Effector memory CD4-positive, alpha-beta T cell (primary cell): ENCODE measurements around the gene IFNL3.
"Not testable (repeated sequence)": the region's sequence is repeated elsewhere in the genome, so short reads cannot be mapped to it uniquely, and the experiment has no call there.

ENCODE experiments used
- DNase-seq, 3 donors: peaks; one replicate each; pipeline ENCODE4 v3.0.0-alpha.2; 2020
- H3K27ac ChIP-seq: 2 replicates; pipeline ENCODE4 v1.7.0; 2013; ENCODE audit warnings: mild to moderate bottlenecking, low read length, moderate library complexity; ENCODE audit not compliant: insufficient read depth, poor library complexity, severe bottlenecking
- H3K27me3 ChIP-seq: replicated peaks from 2 replicates; pipeline ENCODE4 v1.7.0; 2013; ENCODE audit warnings: mild to moderate bottlenecking, low read length; ENCODE audit not compliant: insufficient read depth, control insufficient read depth, poor library complexity, severe bottlenecking
- H3K36me3 ChIP-seq: 2 replicates; pipeline ENCODE4 v1.7.0; 2013; ENCODE audit warnings: mild to moderate bottlenecking, low read length, moderate library complexity; ENCODE audit not compliant: control insufficient read depth, insufficient read depth
- H3K4me1 ChIP-seq: 2 replicates; pipeline ENCODE4 v1.7.0; 2013; ENCODE audit warnings: low read length, mild to moderate bottlenecking; ENCODE audit not compliant: control insufficient read depth, insufficient read depth, poor library complexity, severe bottlenecking
- H3K4me3 ChIP-seq: 2 replicates; pipeline ENCODE4 v1.7.0; 2013; ENCODE audit warnings: low read length, low read depth, mild to moderate bottlenecking; ENCODE audit not compliant: insufficient read depth, poor library complexity, severe bottlenecking
- H3K9me3 ChIP-seq: 2 replicates; pipeline ENCODE4 v1.7.0; 2013; ENCODE audit warnings: mild to moderate bottlenecking, low read length, moderate library complexity; ENCODE audit not compliant: control insufficient read depth
- total RNA-seq, 3 donors: gene quantifications; one replicate each; lab custom pipeline; 2026; lab: John Stamatoyannopoulos, UW

Gene IFNL3
- total RNA-seq = 0 reads per million in 3 donors

GRCh38 chr19:39244410-39245100, at the start of gene IFNL3:
Gene IFNL3, minus strand, starts transcription at chr19:39245006. Its CDS starts 39 bp downstream, at chr19:39244967.
- DNase-seq, H3K27me3 ChIP-seq, H3K27ac ChIP-seq, H3K9me3 ChIP-seq, H3K36me3 ChIP-seq, H3K4me1 ChIP-seq, H3K4me3 ChIP-seq: not testable (repeated sequence)

DNA sequence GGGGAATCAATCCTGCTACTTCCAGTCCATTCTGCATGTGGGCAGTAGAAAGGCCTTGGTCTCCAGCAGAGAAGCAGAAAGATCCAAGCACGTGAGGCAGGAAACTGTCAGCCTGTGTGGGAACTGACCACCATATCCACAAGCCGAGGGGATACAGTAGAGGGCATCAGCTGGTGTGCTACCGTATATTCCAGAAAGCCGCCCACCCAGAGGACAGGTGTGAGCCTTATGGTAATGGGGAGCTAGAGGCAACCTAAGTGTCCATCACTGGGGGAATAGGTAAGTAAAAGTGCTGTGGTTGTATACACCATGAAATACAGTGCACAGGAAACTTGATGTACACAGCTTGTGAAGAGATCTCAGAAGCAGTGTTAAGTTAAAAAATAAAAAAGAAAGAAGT, 48.6 kb upstream of the IFNL3 start:
- no peaks in the 10 kb centered on the region for H3K9me3 ChIP-seq
- no peaks in the 10 kb centered on the region for H3K36me3 ChIP-seq
- no peak overlapping the region for H3K27ac ChIP-seq
- DNase-seq = no peak
- peaks cover 4% of the 10 kb centered on the region for H3K4me1 ChIP-seq
- no peak overlapping the region for H3K4me3 ChIP-seq
- H3K27me3 ChIP-seq = no peaks in the 10 kb centered on the region

- Histone ChIP-seq H3K27me3 (no peaks in the 10 kb centered on the region), H3K4me3 (no peak overlapping the region), H3K27ac (no peak overlapping the region), H3K36me3 (no peaks in the 10 kb centered on the region), H3K4me1 (no peaks in the 10 kb centered on the region), H3K9me3 (no peaks in the 10 kb centered on the region)
- no peak for DNase-seq
Observed at GRCh38 chr19:39284032-39284431, 39.2 kb upstream of the IFNL3 start.

GRCh38 chr19:39282021-39282420, 37.2 kb upstream of the IFNL3 start:
- no peak for DNase-seq

DNA sequence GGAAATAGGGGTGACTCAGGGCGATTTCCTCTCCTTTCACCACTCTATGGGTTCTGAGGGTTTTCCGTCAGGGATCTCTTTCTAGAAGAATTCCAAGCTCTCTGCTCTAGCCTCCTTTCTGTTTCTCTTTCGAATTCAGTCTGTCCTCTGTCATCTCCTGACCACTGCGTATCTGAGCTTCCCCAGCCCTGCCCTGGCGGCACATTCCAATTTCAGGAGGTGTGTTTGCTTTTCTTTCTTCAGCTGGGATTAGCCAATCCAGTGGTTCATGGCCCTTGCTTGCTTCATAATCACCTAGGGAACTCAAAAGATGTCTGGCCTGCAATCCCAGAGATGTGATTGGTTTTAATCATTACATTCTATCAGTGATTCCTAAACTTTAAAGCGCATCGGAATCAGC, 32.8 kb upstream of the IFNL3 start:
- H3K4me1 ChIP-seq = no peaks in the 10 kb centered on the region

More at GRCh38 chr19:39282021-39282420, 37.2 kb upstream of the IFNL3 start:
- Histone ChIP-seq H3K36me3 (no peaks in the 10 kb centered on the region), H3K27ac (no peak overlapping the region), H3K4me3 (no peak overlapping the region), H3K27me3 (no peaks in the 10 kb centered on the region), H3K9me3 (no peaks in the 10 kb centered on the region), H3K4me1 (no peaks in the 10 kb centered on the region)

GRCh38 chr19:39276740-39277139, 31.9 kb upstream of the IFNL3 start:
- Histone ChIP-seq H3K27ac (no peak overlapping the region), H3K27me3 (no peaks in the 10 kb centered on the region), H3K36me3 (no peaks in the 10 kb centered on the region), H3K4me1 (no peaks in the 10 kb centered on the region), H3K4me3 (no peak overlapping the region), H3K9me3 (no peaks in the 10 kb centered on the region)
- no peak for DNase-seq

More for the DNA sequence above, 32.8 kb upstream of the IFNL3 start:
- no peaks in the 10 kb centered on the region for H3K36me3 ChIP-seq
- H3K9me3 ChIP-seq = no peaks in the 10 kb centered on the region
- no peak overlapping the region for H3K4me3 ChIP-seq
- no peak for DNase-seq
- no peak overlapping the region for H3K27ac ChIP-seq
- H3K27me3 ChIP-seq = no peaks in the 10 kb centered on the region

DNA sequence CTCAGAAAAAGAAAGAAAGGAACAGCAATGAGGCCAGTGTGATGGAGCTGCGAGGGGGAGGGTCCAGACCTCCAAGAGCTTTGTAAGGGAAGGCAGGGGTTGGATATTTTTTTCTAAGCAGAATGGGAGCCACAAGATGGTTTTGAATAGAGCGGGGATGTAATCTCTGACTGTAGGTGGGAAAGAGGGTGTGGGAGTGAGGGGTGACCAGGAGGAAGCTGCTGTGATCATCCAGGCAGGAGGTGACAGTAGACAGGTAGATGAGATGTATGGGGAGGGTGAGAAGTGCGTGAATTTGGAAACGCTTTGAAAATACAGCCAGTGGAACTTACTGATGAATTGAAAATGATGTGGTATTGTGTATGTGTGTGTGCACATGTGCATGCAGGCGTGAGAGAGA, 30.8 kb upstream of the IFNL3 start:
- H3K9me3 ChIP-seq = no peaks in the 10 kb centered on the region
- no peak for DNase-seq
- H3K36me3 ChIP-seq = no peaks in the 10 kb centered on the region
- H3K4me1 ChIP-seq = no peaks in the 10 kb centered on the region
- H3K4me3 ChIP-seq = no peak overlapping the region
- H3K27ac ChIP-seq = no peak overlapping the region
- H3K27me3 ChIP-seq = no peaks in the 10 kb centered on the region

GRCh38 chr19:39273859-39274258, 29.1 kb upstream of the IFNL3 start:
- not testable (repeated sequence) for H3K36me3 ChIP-seq, H3K9me3 ChIP-seq, H3K4me3 ChIP-seq, DNase-seq, H3K27ac ChIP-seq, H3K4me1 ChIP-seq, H3K27me3 ChIP-seq

GRCh38 chr19:39270036-39270871, 25.4 kb upstream of the IFNL3 start:
- H3K36me3 ChIP-seq = no peaks in the 10 kb centered on the region
- DNase-seq = no peak
- H3K4me3 ChIP-seq = no peak overlapping the region
- H3K27me3 ChIP-seq = no peaks in the 10 kb centered on the region
- no peaks in the 10 kb centered on the region for H3K9me3 ChIP-seq
- no peak overlapping the region for H3K27ac ChIP-seq
- no peaks in the 10 kb centered on the region for H3K4me1 ChIP-seq

- not testable (repeated sequence) for H3K4me1 ChIP-seq
Observed at GRCh38 chr19:39269369-39269768, 24.6 kb upstream of the IFNL3 start.

More at GRCh38 chr19:39269369-39269768, 24.6 kb upstream of the IFNL3 start:
- DNase-seq, H3K36me3 ChIP-seq, H3K4me3 ChIP-seq, H3K27me3 ChIP-seq, H3K9me3 ChIP-seq, H3K27ac ChIP-seq: not testable (repeated sequence)
